B cell (primary cell): Measurements from ENCODE around the gene MTX3. TPM values are rescaled to one million over a fixed set of nuclear protein-coding genes. Genes with fewer than 3 reads are reported as not detected.

Experiments used
- ATAC-seq: fragments of 200-7000 bp; cut with Tn5 transposase; one replicate; pipeline ENCODE4 v1.10.0; 2021; ENCODE audit warnings: low read depth, mild to moderate bottlenecking, moderate number of reproducible peaks, moderate library complexity
- CTCF ChIA-PET: fragments of 350-600 bp; sonication (Branson Sonifier 250); formaldehyde crosslinking; loops from one replicate; lab custom pipeline; 2021; ENCODE audit warnings: antibody characterized with exemption, inconsistent platforms; lab: Charles Lee
- POLR2A ChIA-PET: fragments of 350-600 bp; sonication (Branson Sonifier 250); formaldehyde crosslinking; loops from one replicate; lab custom pipeline; 2021; ENCODE audit warnings: antibody characterized with exemption; lab: Charles Lee
- DNase-seq: peaks from one replicate; pipeline ENCODE4 v3.0.0; 2013
- H2AFZ ChIP-seq: 2 replicates; pipeline ENCODE4 v1.6.1; 2012; ENCODE audit warnings: mild to moderate bottlenecking, low read depth, low read length; ENCODE audit not compliant: insufficient read depth, poor library complexity, severe bottlenecking
- H3K27ac ChIP-seq, 2 donors: 1 replicate in 1 of 2; 2 replicates in 1 of 2; pipeline ENCODE4 v1.5.1; 2012 to 2013; ENCODE audit warnings: low read length in 2 of 2, mild to moderate bottlenecking in 2 of 2, moderate library complexity in 1 of 2
- H3K27me3 ChIP-seq, 4 experiments: fragments of 200-600 bp in 1 of 4; sonication (generic) in 1 of 4; replicated peaks in 1 of 4; 1 replicate in 2 of 4; 2 replicates in 2 of 4; pipeline versions ENCODE4 v1.6.1 to v1.7.0; 2013 to 2016; ENCODE audit warnings: low read length in 3 of 4, mild to moderate bottlenecking in 2 of 4, mixed read lengths in 1 of 4, moderate library complexity in 1 of 4; ENCODE audit not compliant: insufficient read depth in 4 of 4, control insufficient read depth in 3 of 4; ENCODE audit errors: control extremely low read depth in 1 of 4
- H3K36me3 ChIP-seq, 2 experiments: replicated peaks in 1 of 2; 1 replicate in 1 of 2; 2 replicates in 1 of 2; pipeline versions ENCODE4 v1.6.1 to v1.7.1; 2013; ENCODE audit warnings: low read length in 1 of 2; ENCODE audit not compliant: insufficient read depth in 2 of 2, control insufficient read depth in 1 of 2; ENCODE audit errors: control extremely low read depth in 1 of 2, extremely low read depth in 1 of 2
- H3K4me1 ChIP-seq, 2 donors: fragments of 200-600 bp in 1 of 2; sonication (generic) in 1 of 2; 1 replicate in 1 of 2; 2 replicates in 1 of 2; pipeline versions ENCODE4 v1.5.1 to v1.6.1; 2013 to 2017; ENCODE audit warnings: low read length in 2 of 2; ENCODE audit not compliant: control insufficient read depth in 2 of 2, insufficient read depth in 2 of 2
- H3K4me2 ChIP-seq: replicated peaks from 2 replicates; pipeline ENCODE3; 2012; ENCODE audit warnings: mild to moderate bottlenecking, low read depth, low read length; ENCODE audit not compliant: poor library complexity, severe bottlenecking
- H3K4me3 ChIP-seq, 5 experiments: fragments of 200-600 bp in 1 of 5; sonication (generic) in 1 of 5; 1 replicate in 3 of 5; 2 replicates in 2 of 5; pipeline versions ENCODE4 v1.5.1 to v1.7.0; 2011 to 2016; ENCODE audit warnings: low read length in 4 of 5, mild to moderate bottlenecking in 4 of 5, low read depth in 2 of 5, control low read depth in 1 of 5, moderate library complexity in 1 of 5; ENCODE audit not compliant: insufficient read depth in 1 of 5; ENCODE audit errors: control extremely low read depth in 1 of 5, extremely low read depth in 1 of 5
- H3K79me2 ChIP-seq: fragments of 200-600 bp; sonication (generic); one replicate; pipeline ENCODE4 v1.6.0; 2016; ENCODE audit warnings: low read length; ENCODE audit not compliant: control insufficient read depth, insufficient read depth
- H3K9ac ChIP-seq: fragments of 200-600 bp; sonication (generic); 2 replicates; pipeline ENCODE4 v1.6.1; 2017; ENCODE audit warnings: mild to moderate bottlenecking, low read length, moderate library complexity
- H3K9me3 ChIP-seq, 3 donors: one replicate each; pipeline versions ENCODE4 v1.6.1 to v1.7.1; 2013; ENCODE audit warnings: low read length in 2 of 3; ENCODE audit not compliant: control insufficient read depth in 2 of 3, insufficient read depth in 1 of 3; ENCODE audit errors: control extremely low read depth in 1 of 3
- H4K20me1 ChIP-seq: 2 replicates; pipeline ENCODE4 v1.6.0; 2012; ENCODE audit warnings: mild to moderate bottlenecking, low read length; ENCODE audit not compliant: insufficient read depth, control insufficient read depth, poor library complexity, severe bottlenecking
- H3K27ac Mint-ChIP-seq: one replicate; pipeline ENCODE4 v1.8.0; 2021; ENCODE audit warnings: mixed read lengths
- H3K27me3 Mint-ChIP-seq: one replicate; pipeline ENCODE4 v1.8.0; 2021; ENCODE audit warnings: mixed read lengths
- H3K4me1 Mint-ChIP-seq: one replicate; pipeline ENCODE4 v1.8.0; 2021; ENCODE audit warnings: mixed read lengths
- H3K4me3 Mint-ChIP-seq: one replicate; pipeline ENCODE4 v1.8.0; 2021; ENCODE audit warnings: mixed read lengths
- H3K9me3 Mint-ChIP-seq: one replicate; pipeline ENCODE4 v1.8.0; 2022; ENCODE audit warnings: mixed read lengths; ENCODE audit not compliant: insufficient read depth
- CTCF ChIP-seq: fragments of 200-600 bp; IDR thresholded peaks from one replicate; pipeline ENCODE4 v1.8.0; 2022; ENCODE audit warnings: antibody characterized with exemption, mild to moderate bottlenecking
- EZH2 ChIP-seq: IDR thresholded peaks from 2 replicates; pipeline ENCODE4 v1.6.1; 2012; ENCODE audit warnings: borderline replicate concordance, low read depth, mild to moderate bottlenecking, moderate library complexity, low read length; ENCODE audit not compliant: insufficient read depth, poor library complexity, severe bottlenecking
- WGBS: methylation state at CpG from one replicate; pipeline ENCODE4 v1.1.5; 2013; ENCODE audit warnings: missing lambda C conversion rate; ENCODE audit not compliant: insufficient coverage; 5-methylcytosine and 5-hydroxymethylcytosine counted together
- intact Hi-C: fragments of 100-400 bp; cut with micrococcal nuclease; formaldehyde crosslinking; loops from one replicate; pipeline ENCODE4 v1.10.0; 2022
- polyA minus RNA-seq: library from RNA; depleted of rRNA, polyadenylated mRNA; stranded (reverse); fragments of >200 nt; gene quantifications from 2 replicates; pipeline ENCODE4 v1.2.3, GENCODE V29; 2012
- polyA plus RNA-seq: library from polyadenylated mRNA; depleted of rRNA; stranded (reverse); fragments of >200 nt; gene quantifications from 2 replicates; pipeline ENCODE4 v1.2.3, GENCODE V29; 2012
- total RNA-seq, 2 donors: library from RNA; stranded (reverse); fragments of 120-200 nt in 1 of 2; gene quantifications; 1 replicate in 1 of 2; 2 replicates in 1 of 2; pipeline versions ENCODE4 v1.2.3 to v1.2.4, GENCODE V29; 2013 to 2022

The MTX3 gene, protein sequence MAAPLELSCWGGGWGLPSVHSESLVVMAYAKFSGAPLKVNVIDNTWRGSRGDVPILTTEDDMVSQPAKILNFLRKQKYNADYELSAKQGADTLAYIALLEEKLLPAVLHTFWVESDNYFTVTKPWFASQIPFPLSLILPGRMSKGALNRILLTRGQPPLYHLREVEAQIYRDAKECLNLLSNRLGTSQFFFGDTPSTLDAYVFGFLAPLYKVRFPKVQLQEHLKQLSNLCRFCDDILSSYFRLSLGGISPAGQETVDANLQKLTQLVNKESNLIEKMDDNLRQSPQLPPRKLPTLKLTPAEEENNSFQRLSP
- total RNA-seq (21.0 and 22.0 TPM in 2 replicates), polyA plus RNA-seq (7.9 and 13.5 TPM in 2 replicates), polyA minus RNA-seq (5.4 and 7.1 TPM in 2 replicates)
- 15.1 TPM for total RNA-seq (2013)

DNA sequence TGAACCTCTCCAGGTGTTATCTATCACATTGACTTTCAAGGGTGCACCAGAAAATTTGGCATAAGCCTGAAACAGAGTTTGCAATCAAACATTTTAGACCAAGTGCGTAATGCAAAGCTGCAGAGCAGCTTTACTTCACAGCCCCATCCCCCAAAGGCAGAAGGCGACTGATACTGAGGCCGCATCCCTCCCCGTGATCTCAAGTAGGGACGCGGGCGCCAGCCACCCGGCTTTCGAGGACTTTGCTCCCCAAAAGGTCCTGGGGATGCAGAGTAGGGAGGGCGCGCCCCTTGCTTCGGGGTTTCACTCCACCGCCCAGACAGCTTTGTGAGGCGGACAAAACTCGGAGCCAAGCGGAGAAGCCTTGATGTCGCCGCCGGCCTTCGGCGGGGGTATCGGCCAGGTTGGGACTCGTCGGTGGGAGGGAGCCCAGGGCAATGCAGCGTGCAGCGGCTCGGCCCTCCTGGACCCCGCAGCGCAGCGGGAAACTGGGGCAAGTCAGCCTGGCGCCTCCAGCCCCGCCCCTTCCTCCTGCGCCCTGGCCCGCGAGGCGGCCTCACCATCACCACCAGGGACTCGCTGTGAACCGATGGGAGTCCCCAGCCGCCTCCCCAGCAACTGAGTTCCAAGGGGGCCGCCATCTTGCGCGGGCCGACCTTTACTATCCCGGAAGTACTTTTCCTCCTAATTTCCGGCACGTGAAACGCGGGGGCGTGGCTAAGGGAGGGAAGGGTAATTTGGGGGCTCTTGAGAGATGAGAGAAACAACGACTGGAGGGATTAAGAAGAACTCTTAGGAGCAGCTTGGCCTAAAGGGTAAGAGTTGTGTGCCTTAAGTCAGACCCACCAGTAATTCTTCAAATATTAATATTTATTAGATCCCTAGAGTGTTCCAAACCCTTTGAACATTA, at the start of gene MTX3:
TSS of gene MTX3 (minus strand) at position 665 of the 910 bp plus-strand sequence. CDS start at position 641, 24 bp downstream.
- no peaks in the 10 kb centered on the region for H3K27me3 ChIP-seq
- POLR2A ChIA-PET, result no interaction called here
- Mint-ChIP-seq H3K9me3 (no peaks in the 10 kb centered on the region), H3K27me3 (peaks cover 9% of the 10 kb centered on the region), H3K4me1 (peaks cover 17% of the 10 kb centered on the region), H3K4me3 (peak within 1 kb of the TSS; percentile 81), H3K27ac (peak within 1 kb of the TSS; percentile 91)
- CTCF ChIA-PET, result interaction anchor here (1.2 to 1.6 kb wide), 2 partner anchors 9 to 93 kb away, joined by 3 to 6 read pairs; no protein-coding TSS in a partner anchor
- intact Hi-C loops, result loop anchor here (1.0 to 5.0 kb wide), 6 partner anchors 265 to 1004 kb away; partner anchors contain the start of genes ARSB, HOMER1, SERINC5 and TENT2
- H3K27ac ChIP-seq, result peak within 1 kb of the TSS; percentile 65 to 70
- WGBS, result 5% methylated on average over 41 of the region's 50 CpGs
- DNase-seq (peak; percentile 89), ATAC-seq (peak; percentile 96)
- peaks cover 5% of the 10 kb centered on the region for H3K79me2 ChIP-seq
- peaks cover 2 to 16% of the 10 kb centered on the region in 2 experiments for H3K36me3 ChIP-seq
- H3K4me1 ChIP-seq, result peaks cover 16% of the 10 kb centered on the region in 2 donors
- peaks cover 0 to 6% (median 0%) of the 10 kb centered on the region in 3 donors for H3K9me3 ChIP-seq
- H3K4me2 ChIP-seq, result peak within 1 kb of the TSS; percentile 86
- no peaks in the 10 kb centered on the region for H4K20me1 ChIP-seq
- TF ChIP-seq EZH2 (no peak), CTCF (no peak)
- peak within 1 kb of the TSS; percentile 71 to 90 (median 78) for H3K4me3 ChIP-seq
- peak within 1 kb of the TSS; percentile 78 for H3K9ac ChIP-seq
- peak within 1 kb of the TSS; percentile 97 for H2AFZ ChIP-seq
